Activated naive CD4-positive, alpha-beta T cell treated with anti-CD3 and anti-CD28 coated beads, Interleukin-2, amount 50 U/mL, for 24 hours (primary cell): ENCODE results near the gene MAGEB3.

Experiments
- H3K27ac Mint-ChIP-seq: one replicate; pipeline ENCODE4 v1.8.0; 2021; ENCODE audit warnings: mild to moderate bottlenecking, mixed read lengths
- H3K27me3 Mint-ChIP-seq: one replicate; pipeline ENCODE4 v1.8.0; 2021; ENCODE audit warnings: mixed read lengths
- H3K36me3 Mint-ChIP-seq: one replicate; pipeline ENCODE4 v1.8.0; 2021; ENCODE audit warnings: mixed read lengths
- H3K4me1 Mint-ChIP-seq: one replicate; pipeline ENCODE4 v1.8.0; 2021; ENCODE audit warnings: mixed read lengths
- H3K4me3 Mint-ChIP-seq: one replicate; pipeline ENCODE4 v1.8.0; 2021; ENCODE audit warnings: mild to moderate bottlenecking, mixed read lengths
- H3K9me3 Mint-ChIP-seq: one replicate; pipeline ENCODE4 v1.8.0; 2021; ENCODE audit warnings: mixed read lengths

The MAGEB3 gene

GRCh38 chrX:30248854-30249253 lies 18.4 kb downstream of the MAGEB3 start:
- Mint-ChIP-seq H3K4me3 (no peak overlapping the region), H3K9me3 (no peaks in the 10 kb centered on the region), H3K36me3 (no peaks in the 10 kb centered on the region), H3K4me1 (no peaks in the 10 kb centered on the region), H3K27ac (no peak overlapping the region), H3K27me3 (no peaks in the 10 kb centered on the region)

GRCh38 chrX:30253257-30253656 lies 22.8 kb downstream of the MAGEB3 start:
- Mint-ChIP-seq H3K27me3 (no peaks in the 10 kb centered on the region), H3K4me1 (no peaks in the 10 kb centered on the region), H3K27ac (no peak overlapping the region), H3K36me3 (no peaks in the 10 kb centered on the region), H3K9me3 (no peaks in the 10 kb centered on the region), H3K4me3 (no peak overlapping the region)

GRCh38 chrX:30259927-30260326 lies 29.5 kb downstream of the MAGEB3 start:
- no peaks in the 10 kb centered on the region for H3K27me3 Mint-ChIP-seq
- H3K4me3 Mint-ChIP-seq: no peak overlapping the region
- no peaks in the 10 kb centered on the region for H3K9me3 Mint-ChIP-seq
- no peaks in the 10 kb centered on the region for H3K36me3 Mint-ChIP-seq
- H3K27ac Mint-ChIP-seq: no peak overlapping the region
- no peaks in the 10 kb centered on the region for H3K4me1 Mint-ChIP-seq

GRCh38 chrX:30261012-30261411 lies 30.6 kb downstream of the MAGEB3 start:
- no peak overlapping the region for H3K27ac Mint-ChIP-seq
- H3K4me1 Mint-ChIP-seq: no peaks in the 10 kb centered on the region
- peaks cover 2% of the 10 kb centered on the region for H3K27me3 Mint-ChIP-seq
- no peaks in the 10 kb centered on the region for H3K36me3 Mint-ChIP-seq
- no peak overlapping the region for H3K4me3 Mint-ChIP-seq
- H3K9me3 Mint-ChIP-seq: no peaks in the 10 kb centered on the region

DNA sequence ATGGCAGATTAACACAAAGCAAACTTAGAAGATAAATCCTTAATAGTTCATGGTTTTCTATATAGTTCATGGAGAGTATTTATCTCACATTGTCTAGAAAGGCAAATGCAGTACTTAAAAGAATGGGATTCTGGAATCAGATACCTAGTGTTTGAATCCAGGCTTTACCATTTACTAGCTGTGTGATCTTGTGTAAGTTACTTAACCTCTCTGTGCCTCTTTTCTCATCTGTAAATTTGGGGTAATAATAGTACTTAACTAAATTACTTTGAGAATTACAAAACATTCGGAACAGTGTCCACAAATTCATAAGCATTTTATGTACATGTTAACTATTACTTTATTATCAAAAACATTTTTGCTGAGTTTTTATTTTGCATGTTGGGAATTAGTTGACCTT lies 32.3 kb downstream of the MAGEB3 start:
- Mint-ChIP-seq H3K27me3 (peaks cover 2% of the 10 kb centered on the region), H3K4me1 (no peaks in the 10 kb centered on the region), H3K36me3 (no peaks in the 10 kb centered on the region), H3K4me3 (no peak overlapping the region), H3K9me3 (no peaks in the 10 kb centered on the region), H3K27ac (no peak overlapping the region)

DNA sequence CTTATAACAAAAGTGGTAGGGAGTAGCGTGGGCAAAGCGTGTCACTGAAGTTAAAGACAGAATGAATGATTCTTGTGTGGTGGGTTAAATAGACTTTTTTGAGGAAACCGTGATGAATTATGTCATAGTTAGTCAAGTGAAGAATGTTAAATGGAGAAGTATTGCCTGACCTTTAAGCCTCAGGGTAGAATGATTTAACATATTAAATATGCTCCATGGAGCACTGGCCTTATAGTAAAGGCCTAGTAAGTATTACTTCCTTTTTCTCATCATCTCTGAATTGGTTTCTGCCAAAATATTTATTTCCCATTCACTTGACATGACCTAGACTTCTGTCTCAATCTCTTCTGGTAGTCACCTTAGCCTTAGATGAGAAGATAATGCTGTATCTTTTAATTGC lies 40.2 kb downstream of the MAGEB3 start:
- H3K4me3 Mint-ChIP-seq: no peak overlapping the region
- no peak overlapping the region for H3K27ac Mint-ChIP-seq
- H3K27me3 Mint-ChIP-seq: no peaks in the 10 kb centered on the region
- no peaks in the 10 kb centered on the region for H3K36me3 Mint-ChIP-seq
- H3K9me3 Mint-ChIP-seq: no peaks in the 10 kb centered on the region
- no peaks in the 10 kb centered on the region for H3K4me1 Mint-ChIP-seq

GRCh38 chrX:30275498-30275897 lies 45.0 kb downstream of the MAGEB3 start:
- H3K36me3 Mint-ChIP-seq: no peaks in the 10 kb centered on the region
- peaks cover 4% of the 10 kb centered on the region for H3K4me1 Mint-ChIP-seq
- no peaks in the 10 kb centered on the region for H3K9me3 Mint-ChIP-seq
- H3K27me3 Mint-ChIP-seq: no peaks in the 10 kb centered on the region
- no peak overlapping the region for H3K27ac Mint-ChIP-seq
- H3K4me3 Mint-ChIP-seq: no peak overlapping the region

DNA sequence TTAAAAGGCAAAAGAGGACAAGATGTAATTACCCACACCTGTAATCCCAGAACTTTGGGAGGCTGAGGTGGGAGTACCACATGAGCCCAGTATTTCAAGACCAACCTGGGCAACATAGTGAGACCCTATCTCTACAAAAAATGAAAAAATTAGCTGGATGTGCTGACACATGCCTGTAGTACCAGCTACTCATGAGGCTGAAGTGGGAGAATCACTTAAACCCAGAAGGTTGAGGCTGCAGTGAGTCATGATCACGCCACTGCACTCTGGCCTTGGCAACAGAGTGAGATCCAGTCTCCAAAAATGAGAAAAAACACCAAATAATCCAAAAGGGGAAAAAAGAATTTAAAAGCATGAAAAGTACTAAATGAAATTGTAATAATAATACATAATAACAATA lies 47.9 kb downstream of the MAGEB3 start:
- no peaks in the 10 kb centered on the region for H3K36me3 Mint-ChIP-seq
- no peak overlapping the region for H3K27ac Mint-ChIP-seq
- peak overlapping the region; percentile 23 for H3K4me3 Mint-ChIP-seq

DNA sequence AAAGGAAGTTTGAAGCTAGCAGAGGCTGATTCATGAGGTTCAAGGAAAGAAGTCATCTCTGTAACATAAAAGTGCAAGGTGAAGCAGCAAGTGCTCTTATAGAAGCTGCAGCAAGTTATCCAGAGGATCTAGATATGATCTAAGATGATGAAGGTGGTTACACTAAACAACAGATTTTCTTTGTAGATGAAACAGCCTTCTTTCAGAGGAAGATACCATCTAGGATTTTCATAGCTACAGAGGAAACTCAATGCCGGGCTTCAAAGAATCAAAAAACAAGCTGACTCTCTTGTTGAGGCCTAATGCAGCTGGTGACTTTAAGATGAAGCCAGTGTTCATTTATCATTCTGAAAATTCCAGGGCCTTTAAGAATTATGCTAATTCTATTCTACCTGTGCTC lies 50.0 kb downstream of the MAGEB3 start:
- Mint-ChIP-seq H3K9me3 (no peaks in the 10 kb centered on the region), H3K36me3 (no peaks in the 10 kb centered on the region), H3K27me3 (no peaks in the 10 kb centered on the region), H3K4me1 (peaks cover 4% of the 10 kb centered on the region), H3K27ac (no peak overlapping the region), H3K4me3 (no peak overlapping the region)

More for the DNA sequence above, 47.9 kb downstream of the MAGEB3 start:
- Mint-ChIP-seq H3K9me3 (no peaks in the 10 kb centered on the region), H3K4me1 (peaks cover 4% of the 10 kb centered on the region), H3K27me3 (no peaks in the 10 kb centered on the region)

- Mint-ChIP-seq H3K36me3 (no peaks in the 10 kb centered on the region), H3K4me3 (no peak overlapping the region), H3K27ac (no peak overlapping the region), H3K4me1 (peaks cover 4% of the 10 kb centered on the region), H3K27me3 (no peaks in the 10 kb centered on the region), H3K9me3 (no peaks in the 10 kb centered on the region)
These were observed 52.1 kb downstream of the MAGEB3 start for GRCh38 chrX:30282527-30282926.

- H3K9me3 Mint-ChIP-seq: no peaks in the 10 kb centered on the region
- peaks cover 4% of the 10 kb centered on the region for H3K4me1 Mint-ChIP-seq
- H3K4me3 Mint-ChIP-seq: no peak overlapping the region
- no peaks in the 10 kb centered on the region for H3K36me3 Mint-ChIP-seq
- H3K27ac Mint-ChIP-seq: no peak overlapping the region
- H3K27me3 Mint-ChIP-seq: no peaks in the 10 kb centered on the region
These were observed 53.2 kb downstream of the MAGEB3 start for GRCh38 chrX:30283456-30284200.
